Left lung (tissue), 10 donors: ENCODE data around the gene FAN1. TPM values are rescaled to one million over a fixed set of nuclear protein-coding genes. Genes with fewer than 3 reads are reported as not detected.

Source experiments
- ATAC-seq: fragments of 200-7000 bp; cut with Tn5 transposase; one replicate; pipeline ENCODE4 v1.9.1; 2020; ENCODE audit warnings: moderate library complexity
- DNase-seq, 4 donors: peaks; one replicate each; pipeline ENCODE4 v3.0.0-alpha.2; 2013 to 2020
- H3K27ac ChIP-seq, 2 donors: fragments of 200-600 bp; sonication (generic) in 1 of 2; one replicate each; pipeline versions ENCODE4 v1.5.0 to v1.8.0; 2020 to 2021
- H3K27me3 ChIP-seq, 2 donors: fragments of 200-600 bp; sonication (generic) in 1 of 2; one replicate each; pipeline versions ENCODE4 v1.5.0 to v1.8.0; 2020 to 2021
- H3K36me3 ChIP-seq, 2 donors: fragments of 200-600 bp; sonication (generic) in 1 of 2; one replicate each; pipeline versions ENCODE4 v1.5.0 to v1.8.0; 2020 to 2021
- H3K4me1 ChIP-seq, 2 donors: fragments of 200-600 bp; one replicate each; pipeline ENCODE4 v1.8.0; 2021
- H3K4me3 ChIP-seq, 2 donors: fragments of 200-600 bp; sonication (generic) in 1 of 2; one replicate each; pipeline versions ENCODE4 v1.5.0 to v1.8.0; 2020 to 2021; ENCODE audit warnings: mild to moderate bottlenecking in 1 of 2
- H3K9me3 ChIP-seq, 2 donors: fragments of 200-600 bp; sonication (generic) in 1 of 2; one replicate each; pipeline versions ENCODE4 v1.5.0 to v1.8.0; 2020 to 2021
- intact Hi-C, 2 donors: fragments of 100-400 bp; cut with DNase I; formaldehyde crosslinking; loops; one replicate each; pipeline versions ENCODE4 v1.11.2 to v1.14.2; 2022
- polyA plus RNA-seq, 6 donors: library from polyadenylated mRNA; unstranded; fragments of 120-200 nt; gene quantifications; one replicate each; pipeline ENCODE4 v1.2.1, GENCODE V29; 2013; ENCODE audit not compliant: insufficient read length in 6 of 6
- total RNA-seq, 2 donors: library from RNA; stranded (reverse); fragmentation: NEBNext Ultra II Directional; extraction: Animal tissue kit (Norgen Biotek cat#: 25700); gene quantifications; one replicate each; pipeline ENCODE4 v1.2.1, GENCODE V29; 2021
- TF ChIP-seq, protein P1 (sequence below), 2 donors: fragments of 200-600 bp; sonication (generic) in 1 of 2; IDR thresholded peaks; one replicate each; pipeline versions ENCODE4 v1.5.0 to v1.8.0; 2021; ENCODE audit warnings: antibody characterized with exemption in 2 of 2
- donor health status: DM: no; HTN: yes; CAD: no.
- donor health status: DM: no; HTN: no; CAD: no.

FAN1 gene
- total and polyA plus RNA-seq, 8 donors: 17.1 to 33.6 (median 32.0) TPM

GRCh38 chr15:30974112-30974511 is 70.4 kb downstream of the FAN1 start:
- H3K27me3 ChIP-seq: no peaks in the 10 kb centered on the region
- no peak overlapping the region for H3K27ac ChIP-seq
- no peaks in the 10 kb centered on the region for H3K9me3 ChIP-seq
- H3K4me1 ChIP-seq: peaks cover 0 to 17% of the 10 kb centered on the region in 2 donors
- DNase-seq: no peak
- ATAC-seq: no peak
- H3K4me3 ChIP-seq: no peak overlapping the region
- intact Hi-C loops: no loop called here
- TF ChIP-seq, protein P1, sequence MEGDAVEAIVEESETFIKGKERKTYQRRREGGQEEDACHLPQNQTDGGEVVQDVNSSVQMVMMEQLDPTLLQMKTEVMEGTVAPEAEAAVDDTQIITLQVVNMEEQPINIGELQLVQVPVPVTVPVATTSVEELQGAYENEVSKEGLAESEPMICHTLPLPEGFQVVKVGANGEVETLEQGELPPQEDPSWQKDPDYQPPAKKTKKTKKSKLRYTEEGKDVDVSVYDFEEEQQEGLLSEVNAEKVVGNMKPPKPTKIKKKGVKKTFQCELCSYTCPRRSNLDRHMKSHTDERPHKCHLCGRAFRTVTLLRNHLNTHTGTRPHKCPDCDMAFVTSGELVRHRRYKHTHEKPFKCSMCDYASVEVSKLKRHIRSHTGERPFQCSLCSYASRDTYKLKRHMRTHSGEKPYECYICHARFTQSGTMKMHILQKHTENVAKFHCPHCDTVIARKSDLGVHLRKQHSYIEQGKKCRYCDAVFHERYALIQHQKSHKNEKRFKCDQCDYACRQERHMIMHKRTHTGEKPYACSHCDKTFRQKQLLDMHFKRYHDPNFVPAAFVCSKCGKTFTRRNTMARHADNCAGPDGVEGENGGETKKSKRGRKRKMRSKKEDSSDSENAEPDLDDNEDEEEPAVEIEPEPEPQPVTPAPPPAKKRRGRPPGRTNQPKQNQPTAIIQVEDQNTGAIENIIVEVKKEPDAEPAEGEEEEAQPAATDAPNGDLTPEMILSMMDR (IDR thresholded peaks at IDR 0.05): no peak
- H3K36me3 ChIP-seq: peaks cover 0 to 51% of the 10 kb centered on the region in 2 donors

DNA sequence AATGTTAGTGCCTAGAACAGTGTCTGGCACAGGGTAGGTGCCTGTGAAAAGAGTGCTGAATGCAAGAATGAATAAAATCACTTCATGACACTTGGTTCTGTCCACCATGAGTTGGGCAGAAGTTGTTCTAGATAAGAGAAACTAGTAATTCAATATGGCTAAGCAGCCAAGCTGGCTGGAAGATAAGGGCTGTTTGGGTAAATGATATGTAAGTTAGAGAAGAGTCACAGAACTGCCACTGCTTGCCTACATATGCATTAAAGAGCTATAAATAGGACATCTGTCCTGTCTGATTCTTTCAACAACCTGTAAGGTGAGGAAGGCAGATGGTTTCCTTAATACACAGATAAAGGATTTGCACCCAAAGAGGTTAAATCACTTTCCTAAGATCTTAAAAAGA is 74.6 kb downstream of the FAN1 start:
- intact Hi-C loops: no loop called here
- no peak for ATAC-seq
- Histone ChIP-seq H3K9me3 (no peaks in the 10 kb centered on the region), H3K4me1 (peaks cover 0 to 38% of the 10 kb centered on the region in 2 donors), H3K4me3 (no peak overlapping the region), H3K36me3 (peaks cover 0 to 43% of the 10 kb centered on the region in 2 donors), H3K27me3 (no peaks in the 10 kb centered on the region), H3K27ac (no peak overlapping the region)
- TF ChIP-seq, protein P1 (IDR thresholded peaks at IDR 0.05): no peak
- no peak for DNase-seq

GRCh38 chr15:30979457-30979856 is 75.7 kb downstream of the FAN1 start:
- ATAC-seq: peak; percentile 26
- no peaks in the 10 kb centered on the region for H3K9me3 ChIP-seq
- no peak overlapping the region for H3K4me3 ChIP-seq
- peak overlapping the region in 1 of 2 donors; percentile 63 for H3K27ac ChIP-seq
- TF ChIP-seq, protein P1 (IDR thresholded peaks at IDR 0.05): no peak
- H3K36me3 ChIP-seq: peaks cover 0 to 32% of the 10 kb centered on the region in 2 donors
- H3K27me3 ChIP-seq: no peaks in the 10 kb centered on the region
- intact Hi-C loops: no loop called here
- no peak for DNase-seq
- H3K4me1 ChIP-seq: peaks cover 6 to 49% of the 10 kb centered on the region in 2 donors

DNA sequence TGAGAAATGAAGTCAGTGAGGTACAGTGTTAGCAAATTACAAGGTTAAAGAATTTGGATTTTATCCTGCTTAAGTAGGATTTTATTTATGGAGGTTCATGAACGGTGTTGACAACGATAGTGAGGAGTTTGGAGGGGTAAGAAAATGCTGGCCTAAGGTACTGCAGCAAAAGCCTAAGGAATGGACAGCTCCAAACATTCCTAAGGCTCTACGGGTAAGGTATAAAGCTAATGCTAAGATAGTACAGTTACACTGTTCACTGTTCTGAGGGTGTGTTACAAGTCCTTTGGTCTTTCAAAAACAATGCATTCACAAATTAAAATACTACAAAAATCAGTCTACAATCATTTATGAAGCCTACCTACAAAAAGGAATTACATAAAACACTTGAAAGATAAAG is 80.4 kb downstream of the FAN1 start:
- ATAC-seq: peak; percentile 39
- Histone ChIP-seq H3K4me1 (peaks cover 21 to 65% of the 10 kb centered on the region in 2 donors), H3K27ac (peak overlapping the region in 1 of 2 donors; percentile 24), H3K4me3 (no peak overlapping the region), H3K9me3 (no peaks in the 10 kb centered on the region), H3K27me3 (no peaks in the 10 kb centered on the region), H3K36me3 (peaks cover 0 to 36% of the 10 kb centered on the region in 2 donors)
- TF ChIP-seq, protein P1 (IDR thresholded peaks at IDR 0.05): no peak
- intact Hi-C loops: no loop called here
- no peak for DNase-seq

DNA sequence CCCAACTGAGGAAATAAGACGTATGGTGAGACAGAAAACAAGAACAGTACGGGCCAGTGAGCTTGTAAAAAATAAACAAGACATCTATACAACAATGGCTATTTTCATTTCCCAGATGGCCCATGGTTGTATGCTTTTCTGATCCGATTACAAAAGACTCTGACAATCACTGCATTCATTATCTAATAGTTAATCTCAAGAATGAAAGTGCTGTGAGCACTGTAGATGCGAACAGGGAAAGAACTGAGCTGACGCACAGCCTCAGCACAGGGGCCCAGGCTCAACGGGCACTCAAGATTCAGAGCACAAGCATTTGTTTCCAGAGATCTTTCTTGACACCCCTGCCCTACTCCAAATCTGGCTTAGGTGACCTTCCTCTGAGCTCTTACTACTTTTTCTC is 80.8 kb downstream of the FAN1 start:
- ATAC-seq (peak; percentile 49), DNase-seq (no peak)
- Histone ChIP-seq H3K4me3 (no peak overlapping the region), H3K27ac (peak overlapping the region in 1 of 2 donors; percentile 24), H3K27me3 (no peaks in the 10 kb centered on the region), H3K4me1 (peaks cover 21 to 65% of the 10 kb centered on the region in 2 donors), H3K36me3 (peaks cover 0 to 36% of the 10 kb centered on the region in 2 donors), H3K9me3 (no peaks in the 10 kb centered on the region)
- TF ChIP-seq, protein P1 (IDR thresholded peaks at IDR 0.05): no peak
- intact Hi-C loops: no loop called here
